Adrenal gland (tissue), 12 donors: ENCODE data around the gene MYH8. TPM values are rescaled to one million over a fixed set of nuclear protein-coding genes. Genes with fewer than 3 reads are reported as not detected.

Source experiments
- DNase-seq, 7 donors: peaks; one replicate each; pipeline ENCODE4 v3.0.0-alpha.2; 2019 to 2020
- H3K27ac ChIP-seq, 5 donors: fragments of 200-600 bp; sonication (generic) in 4 of 5; 1 replicate in 3 of 5; 2 replicates in 2 of 5; pipeline versions ENCODE4 v1.5.1 to v1.8.0; 2016 to 2020; ENCODE audit warnings: mild to moderate bottlenecking in 1 of 5
- H3K27me3 ChIP-seq: fragments of 200-600 bp; 2 replicates; pipeline ENCODE4 v1.8.0; 2021
- H3K36me3 ChIP-seq, 2 donors: fragments of 200-600 bp; replicated peaks in 1 of 2; 1 replicate in 1 of 2; 2 replicates in 1 of 2; pipeline versions ENCODE4 v1.5.1 to v1.8.0; 2018 to 2022
- H3K4me1 ChIP-seq, 2 donors: fragments of 200-600 bp; replicated peaks in 1 of 2; 1 replicate in 1 of 2; 2 replicates in 1 of 2; pipeline versions ENCODE4 v1.5.1 to v1.8.0; 2018 to 2021
- H3K4me3 ChIP-seq, 4 donors: fragments of 200-600 bp; sonication (generic) in 3 of 4; one replicate each; pipeline ENCODE4 v1.5.1; 2016 to 2018
- H3K9me3 ChIP-seq, 3 donors: fragments of 200-600 bp; sonication (generic) in 1 of 3; replicated peaks in 1 of 3; 1 replicate in 2 of 3; 2 replicates in 1 of 3; pipeline versions ENCODE4 v1.5.1 to v1.8.0; 2016 to 2021
- CTCF ChIP-seq, 6 experiments: fragments of 450-650 bp in 4 of 6; fragments of 200-600 bp in 2 of 6; sonication (generic) in 1 of 6; IDR thresholded peaks; 1 replicate in 5 of 6; 2 replicates in 1 of 6; pipeline versions ENCODE4 v1.5.1 to v1.8.0; 2016 to 2021; ENCODE audit warnings: antibody characterized with exemption in 6 of 6, mild to moderate bottlenecking in 2 of 6, moderate library complexity in 1 of 6
- POLR2A ChIP-seq, 2 donors: fragments of 450-650 bp; IDR thresholded peaks; one replicate each; pipeline ENCODE4 v1.6.1; 2017; ENCODE audit warnings: antibody characterized with exemption in 2 of 2, mild to moderate bottlenecking in 2 of 2, moderate library complexity in 1 of 2
- WGBS, 4 donors: extraction: QIAGEN DNeasy Blood & Tissue Kit in 2 of 4; methylation state at CpG; one replicate each; pipeline versions ENCODE4 v1.1.5 to v1.1.7; 2013 to 2017; 5-methylcytosine and 5-hydroxymethylcytosine counted together
- intact Hi-C, 2 donors: fragments of 100-400 bp; cut with DNase I; formaldehyde crosslinking; loops; one replicate each; pipeline versions ENCODE4 v1.14.1 to v1.15.0; 2022 to 2023
- polyA plus RNA-seq, 3 donors: library from polyadenylated mRNA; stranded (reverse); fragments of 200-250 nt in 2 of 3; fragments of 350-450 nt in 1 of 3; fragmentation: Illumina TruSeq in 1 of 3; extraction: RNeasy Lipid Tissue Mini Kit (QIAGEN cat#74804) in 1 of 3; gene quantifications; one replicate each; pipeline ENCODE4 v1.2.3, GENCODE V29; 2013 to 2014
- total RNA-seq, 9 donors: library from RNA; depleted of rRNA in 4 of 9; stranded (reverse); fragments of >200 nt in 4 of 9; fragments of 120-200 nt in 1 of 9; fragmentation: NEBNext Ultra II Directional in 1 of 9; extraction: Animal tissue kit (Norgen Biotek cat#: 25700) in 1 of 9; gene quantifications; one replicate each; pipeline versions ENCODE4 v1.1.0 to v1.2.4, GENCODE V29; 2013 to 2023
- donor health status: healthy with polysubstance abuse.
- donor health status: Bipolar disorder and iron deficiency.
- donor health status: DM: yes; HTN: yes; CAD: no.
- donor health status: DM: no; HTN: no; CAD: no.
- donor health status: DM: no; HTN: no; CAD: no.
- donor health status: DM: yes; HTN: yes; CAD: no.

MYH8 gene
- total and polyA plus RNA-seq, 12 donors = 0.17 TPM; not detected in 11

- Histone ChIP-seq H3K9me3 (no peaks in the 10 kb centered on the region), H3K27ac (no peak overlapping the region), H3K36me3 (no peaks in the 10 kb centered on the region), H3K27me3 (no peaks in the 10 kb centered on the region), H3K4me1 (no peaks in the 10 kb centered on the region), H3K4me3 (no peak overlapping the region)
- 69 to 86% (median 80%) methylated on average over 2 of the region's 2 CpGs for WGBS, 4 donors
- intact Hi-C loops = no loop called here
- TF ChIP-seq CTCF (IDR thresholded peaks at IDR 0.05) (no peak), POLR2A (IDR thresholded peaks at IDR 0.05) (no peak)
- no peak for DNase-seq
Observed at GRCh38 chr17:10420811-10421210, 939 bp downstream of the MYH8 start.

GRCh38 chr17:10417431-10417830 lies 4.3 kb downstream of the MYH8 start:
- Histone ChIP-seq H3K27me3 (no peaks in the 10 kb centered on the region), H3K9me3 (no peaks in the 10 kb centered on the region), H3K27ac (no peak overlapping the region), H3K4me1 (no peaks in the 10 kb centered on the region), H3K4me3 (no peak overlapping the region), H3K36me3 (no peaks in the 10 kb centered on the region)
- WGBS, 4 donors = 49 to 70% (median 63%) methylated on average over 3 of the region's 3 CpGs
- DNase-seq = no peak
- intact Hi-C loops = loop anchor here in 1 of 2 donors (10.0 kb wide), 1 partner anchor 137 kb away; no protein-coding TSS in a partner anchor
- TF ChIP-seq POLR2A (IDR thresholded peaks at IDR 0.05) (no peak), CTCF (IDR thresholded peaks at IDR 0.05) (no peak)

- H3K4me1 ChIP-seq = no peaks in the 10 kb centered on the region
- H3K9me3 ChIP-seq = no peaks in the 10 kb centered on the region
- no peak for DNase-seq
- H3K4me3 ChIP-seq = no peak overlapping the region
- no peak overlapping the region for H3K27ac ChIP-seq
- TF ChIP-seq POLR2A (IDR thresholded peaks at IDR 0.05) = no peak
- no peak for TF ChIP-seq CTCF (IDR thresholded peaks at IDR 0.05)
- intact Hi-C loops = loop anchor here in 1 of 2 donors (10.0 kb wide), 1 partner anchor 140 kb away; no protein-coding TSS in a partner anchor
- no peaks in the 10 kb centered on the region for H3K27me3 ChIP-seq
- WGBS, 4 donors = 66 to 79% (median 74%) methylated on average over 4 of the region's 4 CpGs
- H3K36me3 ChIP-seq = no peaks in the 10 kb centered on the region
Observed at GRCh38 chr17:10415161-10415560, 6.6 kb downstream of the MYH8 start.

- no peaks in the 10 kb centered on the region for H3K27me3 ChIP-seq
- no peaks in the 10 kb centered on the region for H3K9me3 ChIP-seq
- H3K36me3 ChIP-seq = no peaks in the 10 kb centered on the region
- no peak overlapping the region for H3K4me3 ChIP-seq
- H3K27ac ChIP-seq = no peak overlapping the region
- TF ChIP-seq CTCF (IDR thresholded peaks at IDR 0.05) (no peak), POLR2A (IDR thresholded peaks at IDR 0.05) (no peak)
- H3K4me1 ChIP-seq = no peaks in the 10 kb centered on the region
- intact Hi-C loops = no loop called here
- no peak for DNase-seq
Observed at GRCh38 chr17:10403589-10403988, 18.2 kb downstream of the MYH8 start.
